OCI-LY3 (cell line): ENCODE data around the gene ANKRD33B.

Source experiments
- H2AFZ ChIP-seq: fragments of 200-600, 300-600 bp; shearing (Covaris generic); 2 replicates; pipeline ENCODE4 v1.6.0; 2014; ENCODE audit warnings: antibody characterized with exemption, low read depth, low read length
- H3K27ac ChIP-seq: fragments of 200-600, 300-600 bp; sonication (generic); 2 replicates; pipeline ENCODE4 v1.5.1; 2014; ENCODE audit warnings: mild to moderate bottlenecking, low read length, moderate library complexity, mixed read lengths
- H3K27me3 ChIP-seq: fragments of 200-600, 300-600 bp; sonication (generic); 2 replicates; pipeline ENCODE4 v1.6.1; 2014; ENCODE audit warnings: low read depth, low read length, mixed read lengths
- H3K36me3 ChIP-seq: fragments of 200-600, 300-600 bp; sonication (generic); replicated peaks from 2 replicates; pipeline ENCODE3; 2014; ENCODE audit warnings: low read depth, low read length, mixed read lengths
- H3K4me1 ChIP-seq: fragments of 300-600, 200-600 bp; sonication (generic); 2 replicates; pipeline ENCODE4 v1.6.1; 2014; ENCODE audit warnings: low read length, mixed read lengths
- H3K4me2 ChIP-seq: fragments of 200-600, 300-600 bp; sonication (generic); 2 replicates; pipeline ENCODE4 v1.6.1; 2014; ENCODE audit warnings: low read length, mixed read lengths
- H3K4me3 ChIP-seq: fragments of 300-600, 200-600 bp; sonication (generic); 2 replicates; pipeline ENCODE4 v1.5.1; 2014; ENCODE audit warnings: antibody characterized with exemption, mild to moderate bottlenecking, low read length, moderate library complexity
- H3K79me2 ChIP-seq: fragments of 300-600, 200-600 bp; shearing (Covaris generic); 2 replicates; pipeline ENCODE4 v1.6.1; 2014; ENCODE audit warnings: mild to moderate bottlenecking, low read length, mixed read lengths
- H3K9ac ChIP-seq: fragments of 300-600, 200-600 bp; shearing (Covaris generic); 2 replicates; pipeline ENCODE4 v1.6.0; 2014; ENCODE audit warnings: mild to moderate bottlenecking, low read length, moderate library complexity
- H3K9me3 ChIP-seq: fragments of 200-600, 300-600 bp; shearing (Covaris generic); 2 replicates; pipeline ENCODE4 v1.6.1; 2014; ENCODE audit warnings: low read length, mixed read lengths; ENCODE audit not compliant: insufficient read depth
- H4K20me1 ChIP-seq: fragments of 200-600, 300-600 bp; sonication (generic); 2 replicates; pipeline ENCODE4 v1.6.1; 2016; ENCODE audit warnings: low read length, mixed read lengths; ENCODE audit not compliant: insufficient read depth
- EZH2phosphoT487 ChIP-seq: fragments of 200-600 bp; shearing (Covaris generic); IDR thresholded peaks from 2 replicates; pipeline ENCODE4 v1.6.1; 2018; ENCODE audit warnings: antibody characterized with exemption, mixed run types, low read depth
- TF ChIP-seq, protein P1 (sequence below): fragments of 200-600, 300-600 bp; sonication (generic); IDR thresholded peaks from 2 replicates; pipeline ENCODE4 v1.5.1; 2014; ENCODE audit warnings: antibody characterized with exemption, low read length, low read depth

Gene ANKRD33B

DNA sequence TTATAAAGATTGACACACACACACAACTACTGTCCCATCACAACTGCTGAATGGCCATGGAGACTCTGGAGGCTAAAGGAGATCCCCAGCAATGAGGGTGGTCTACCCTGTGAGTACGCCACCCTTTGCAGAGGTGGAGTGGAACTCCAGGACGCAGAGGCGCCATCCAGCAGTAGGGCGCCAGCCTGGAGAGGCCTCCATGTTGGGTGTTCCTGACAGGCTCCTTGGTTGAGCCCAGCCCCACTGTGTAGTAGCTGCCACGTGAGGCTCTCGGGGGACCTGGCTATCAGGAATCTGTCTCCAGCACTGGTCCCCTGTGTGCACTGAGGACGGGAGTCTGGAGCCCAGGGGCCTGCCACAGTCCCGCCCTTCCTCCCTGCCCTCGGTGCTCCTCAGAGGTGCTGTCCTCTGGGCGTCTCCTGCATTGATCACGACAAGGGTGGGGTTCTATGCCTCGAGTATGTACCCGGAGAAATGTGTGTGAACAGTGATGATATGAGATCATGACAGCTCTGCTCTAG lies 124.8 kb downstream of the ANKRD33B start:
- Histone ChIP-seq H3K79me2 (peaks cover 3% of the 10 kb centered on the region; the same call in 1 of the 2 replicates), H3K36me3 (peaks cover 21% of the 10 kb centered on the region), H4K20me1 (no peaks in the 10 kb centered on the region), H2AFZ (no peak overlapping the region), H3K4me2 (peak overlapping the region; percentile 56; the same call in 1 of the 2 replicates), H3K9ac (no peak overlapping the region; the same call in 1 of the 2 replicates), H3K4me3 (no peak overlapping the region), H3K9me3 (peaks cover 5% of the 10 kb centered on the region), H3K4me1 (peaks cover 44% of the 10 kb centered on the region), H3K27ac (peak overlapping the region; percentile 60), H3K27me3 (no peaks in the 10 kb centered on the region)
- TF ChIP-seq EZH2phosphoT487: no peak
- TF ChIP-seq, protein P1, sequence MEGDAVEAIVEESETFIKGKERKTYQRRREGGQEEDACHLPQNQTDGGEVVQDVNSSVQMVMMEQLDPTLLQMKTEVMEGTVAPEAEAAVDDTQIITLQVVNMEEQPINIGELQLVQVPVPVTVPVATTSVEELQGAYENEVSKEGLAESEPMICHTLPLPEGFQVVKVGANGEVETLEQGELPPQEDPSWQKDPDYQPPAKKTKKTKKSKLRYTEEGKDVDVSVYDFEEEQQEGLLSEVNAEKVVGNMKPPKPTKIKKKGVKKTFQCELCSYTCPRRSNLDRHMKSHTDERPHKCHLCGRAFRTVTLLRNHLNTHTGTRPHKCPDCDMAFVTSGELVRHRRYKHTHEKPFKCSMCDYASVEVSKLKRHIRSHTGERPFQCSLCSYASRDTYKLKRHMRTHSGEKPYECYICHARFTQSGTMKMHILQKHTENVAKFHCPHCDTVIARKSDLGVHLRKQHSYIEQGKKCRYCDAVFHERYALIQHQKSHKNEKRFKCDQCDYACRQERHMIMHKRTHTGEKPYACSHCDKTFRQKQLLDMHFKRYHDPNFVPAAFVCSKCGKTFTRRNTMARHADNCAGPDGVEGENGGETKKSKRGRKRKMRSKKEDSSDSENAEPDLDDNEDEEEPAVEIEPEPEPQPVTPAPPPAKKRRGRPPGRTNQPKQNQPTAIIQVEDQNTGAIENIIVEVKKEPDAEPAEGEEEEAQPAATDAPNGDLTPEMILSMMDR: no peak

DNA sequence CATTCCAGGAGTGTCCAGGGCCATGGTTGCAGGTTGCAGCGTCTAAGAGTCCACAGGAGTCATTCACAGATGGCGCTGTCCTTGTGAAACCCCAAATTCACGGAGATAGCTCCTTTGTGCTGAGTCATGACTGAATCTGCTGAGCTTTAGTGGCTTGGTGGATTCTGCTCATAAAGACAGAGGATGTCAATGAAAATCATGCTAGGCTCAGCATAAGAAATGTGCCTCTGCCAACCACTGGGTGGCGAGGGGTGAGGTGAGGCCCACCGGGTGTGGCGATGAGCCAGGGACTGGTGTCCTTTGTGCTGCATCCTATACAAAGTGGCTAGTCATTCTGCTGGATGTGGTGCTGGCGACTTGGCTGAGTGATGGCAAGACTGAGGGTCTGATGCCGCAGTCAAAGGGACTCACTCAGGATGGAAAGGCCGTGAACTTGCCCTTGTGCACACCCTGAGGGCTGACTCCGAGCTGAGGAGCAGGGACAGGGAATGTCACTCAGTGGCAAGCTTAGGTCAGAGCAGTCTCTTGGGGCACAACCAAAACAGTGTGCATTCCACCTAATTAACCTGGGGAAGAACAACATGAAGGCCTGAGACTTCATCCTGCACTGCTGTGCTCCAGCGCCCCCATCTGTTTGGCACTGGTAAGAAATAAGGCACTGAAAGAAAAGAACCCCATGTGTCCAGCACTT lies 125.7 kb downstream of the ANKRD33B start:
- Histone ChIP-seq H3K4me1 (peaks cover 36% of the 10 kb centered on the region), H3K9ac (peak overlapping the region; percentile 44; the same call in 1 of the 2 replicates), H4K20me1 (no peaks in the 10 kb centered on the region), H3K79me2 (peaks cover 3% of the 10 kb centered on the region; the same call in 1 of the 2 replicates), H3K9me3 (peaks cover 5% of the 10 kb centered on the region), H3K4me2 (peak overlapping the region; percentile 56), H3K36me3 (peaks cover 21% of the 10 kb centered on the region), H3K27ac (peak overlapping the region; percentile 60), H3K27me3 (no peaks in the 10 kb centered on the region), H2AFZ (no peak overlapping the region), H3K4me3 (peak overlapping the region; percentile 0; the same call in 1 of the 2 replicates)
- no peak for TF ChIP-seq EZH2phosphoT487
- TF ChIP-seq, protein P1: peak; percentile 67

DNA sequence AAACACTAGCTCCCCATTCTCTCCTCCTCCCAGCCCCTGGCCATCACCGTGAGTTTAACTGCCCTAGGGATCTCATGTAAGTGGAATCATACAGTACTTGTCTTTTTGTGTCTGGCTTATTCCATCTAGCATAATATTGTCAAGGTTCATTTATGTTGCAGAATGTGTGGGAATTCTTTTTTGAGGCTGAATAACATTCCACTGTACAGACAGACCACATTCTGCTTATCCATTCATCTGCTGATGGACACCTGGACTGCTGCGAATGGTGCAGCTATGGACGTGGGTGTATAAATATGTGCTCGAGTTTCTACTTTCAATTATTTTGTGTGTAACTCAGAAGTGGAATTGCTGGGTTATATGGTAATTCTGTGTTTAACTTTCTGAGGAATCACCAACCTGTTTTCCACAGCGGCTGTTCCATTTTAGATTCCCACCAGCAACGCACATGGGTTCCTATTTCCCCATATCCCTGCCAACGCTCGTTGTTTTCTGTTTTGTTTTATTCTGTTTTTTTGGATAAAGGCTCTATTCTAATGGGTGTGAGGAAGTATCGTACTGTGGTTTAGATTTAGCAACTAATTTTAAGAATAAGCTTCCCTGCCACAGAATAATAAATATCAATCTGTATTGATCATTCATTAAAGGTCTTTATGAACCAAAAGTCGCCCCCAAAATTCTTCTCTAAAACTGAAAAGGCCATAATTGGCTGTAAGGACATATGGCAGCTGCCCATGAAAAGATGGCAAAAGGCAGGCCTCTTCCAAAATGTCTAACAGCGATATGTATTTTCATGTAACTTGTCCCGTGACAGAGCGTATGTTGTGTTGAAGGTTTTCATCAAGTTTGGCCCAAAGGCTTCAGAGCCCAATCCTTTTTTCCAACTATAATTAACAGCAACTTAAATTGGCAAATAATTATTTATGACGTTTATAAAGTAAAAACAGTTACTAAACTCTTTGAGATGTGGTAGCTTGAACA lies 126.9 kb downstream of the ANKRD33B start:
- Histone ChIP-seq H3K79me2 (peaks cover 3% of the 10 kb centered on the region; the same call in 1 of the 2 replicates), H3K4me3 (no peak overlapping the region), H2AFZ (no peak overlapping the region), H3K27me3 (no peaks in the 10 kb centered on the region), H3K4me1 (peaks cover 31% of the 10 kb centered on the region), H4K20me1 (no peaks in the 10 kb centered on the region), H3K36me3 (peaks cover 20% of the 10 kb centered on the region), H3K27ac (no peak overlapping the region), H3K4me2 (no peak overlapping the region), H3K9ac (no peak overlapping the region), H3K9me3 (peaks cover 5% of the 10 kb centered on the region)
- TF ChIP-seq, protein P1: no peak
- TF ChIP-seq EZH2phosphoT487: no peak
